Kidney epithelial cell (primary cell): ENCODE measurements around the gene CWF19L1. TPM values are rescaled to one million over a fixed set of nuclear protein-coding genes. Genes with fewer than 3 reads are reported as not detected.

Source experiments
- DNase-seq: peaks from one replicate; pipeline ENCODE4 v3.0.0-alpha.2; 2010; ENCODE audit warnings: low read depth
- H3K27me3 ChIP-seq: 2 replicates; pipeline ENCODE4 v1.6.0; 2011; ENCODE audit warnings: low read length; ENCODE audit not compliant: control insufficient read depth, insufficient read depth
- H3K36me3 ChIP-seq: 2 replicates; pipeline ENCODE4 v1.5.1; 2011; ENCODE audit warnings: low read length; ENCODE audit not compliant: control insufficient read depth, insufficient read depth
- H3K4me3 ChIP-seq: 2 replicates; pipeline ENCODE4 v1.5.1; 2011; ENCODE audit warnings: low read depth, mild to moderate bottlenecking, control low read depth, low read length
- CTCF ChIP-seq: IDR thresholded peaks from 2 replicates; pipeline ENCODE4 v1.5.1; 2011; ENCODE audit warnings: mild to moderate bottlenecking, moderate library complexity, low read length, control low read depth, inconsistent platforms; ENCODE audit not compliant: insufficient read depth, poor library complexity, severe bottlenecking
- total RNA-seq: library from RNA; depleted of rRNA; stranded (reverse); fragments of >200 nt; gene quantifications from 2 replicates; pipeline ENCODE4 v1.2.3, GENCODE V29; 2015

CWF19L1 gene
- total RNA-seq, 1 donor from 2014 or later, result 28.0 TPM

GRCh38 chr10:100216006-100216405, 51.4 kb downstream of the CWF19L1 start:
- H3K4me3 ChIP-seq, result no peak overlapping the region
- no peaks in the 10 kb centered on the region for H3K27me3 ChIP-seq
- no peak for TF ChIP-seq CTCF
- no peaks in the 10 kb centered on the region for H3K36me3 ChIP-seq
- no peak for DNase-seq

GRCh38 chr10:100209303-100209702, 58.1 kb downstream of the CWF19L1 start:
- DNase-seq, result no peak
- Histone ChIP-seq H3K4me3 (no peak overlapping the region), H3K27me3 (no peaks in the 10 kb centered on the region), H3K36me3 (no peaks in the 10 kb centered on the region)
- no peak for TF ChIP-seq CTCF

GRCh38 chr10:100208276-100208675, 59.2 kb downstream of the CWF19L1 start:
- DNase-seq, result no peak
- Histone ChIP-seq H3K27me3 (no peaks in the 10 kb centered on the region), H3K36me3 (no peaks in the 10 kb centered on the region), H3K4me3 (no peak overlapping the region)
- TF ChIP-seq CTCF, result no peak

- Histone ChIP-seq H3K27me3 (no peaks in the 10 kb centered on the region), H3K4me3 (no peak overlapping the region), H3K36me3 (no peaks in the 10 kb centered on the region)
- TF ChIP-seq CTCF, result no peak
- DNase-seq, result no peak
Measured at GRCh38 chr10:100204370-100204769, 63.1 kb downstream of the CWF19L1 start.

DNA sequence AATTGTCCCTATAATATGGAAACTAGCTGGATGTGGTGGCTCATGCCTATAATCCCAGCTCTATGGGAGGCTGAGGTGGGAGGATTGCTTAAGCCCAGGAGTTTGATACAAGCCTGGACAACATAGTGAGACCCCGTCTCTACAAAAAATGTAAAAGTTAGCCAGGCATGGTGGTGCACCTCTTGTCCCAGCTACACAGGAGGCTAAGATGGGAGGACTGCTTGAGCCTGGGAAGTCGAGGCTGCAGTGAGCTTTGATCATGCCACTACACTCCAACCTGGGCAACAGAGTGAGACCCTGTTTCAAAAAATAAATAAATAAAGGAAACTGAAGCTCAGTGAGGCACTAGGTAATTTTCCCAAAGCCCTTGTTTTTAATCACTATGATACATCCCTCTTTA, 65.9 kb downstream of the CWF19L1 start:
- no peak for DNase-seq
- Histone ChIP-seq H3K4me3 (no peak overlapping the region), H3K27me3 (no peaks in the 10 kb centered on the region), H3K36me3 (no peaks in the 10 kb centered on the region)
- TF ChIP-seq CTCF, result no peak

GRCh38 chr10:100194711-100195110, 72.7 kb downstream of the CWF19L1 start:
- TF ChIP-seq CTCF, result no peak
- no peaks in the 10 kb centered on the region for H3K27me3 ChIP-seq

More at GRCh38 chr10:100194711-100195110, 72.7 kb downstream of the CWF19L1 start:
- Histone ChIP-seq H3K4me3 (no peak overlapping the region), H3K36me3 (no peaks in the 10 kb centered on the region)
- no peak for DNase-seq
